Measurements from ENCODE around the gene OR2W1.

DNA sequence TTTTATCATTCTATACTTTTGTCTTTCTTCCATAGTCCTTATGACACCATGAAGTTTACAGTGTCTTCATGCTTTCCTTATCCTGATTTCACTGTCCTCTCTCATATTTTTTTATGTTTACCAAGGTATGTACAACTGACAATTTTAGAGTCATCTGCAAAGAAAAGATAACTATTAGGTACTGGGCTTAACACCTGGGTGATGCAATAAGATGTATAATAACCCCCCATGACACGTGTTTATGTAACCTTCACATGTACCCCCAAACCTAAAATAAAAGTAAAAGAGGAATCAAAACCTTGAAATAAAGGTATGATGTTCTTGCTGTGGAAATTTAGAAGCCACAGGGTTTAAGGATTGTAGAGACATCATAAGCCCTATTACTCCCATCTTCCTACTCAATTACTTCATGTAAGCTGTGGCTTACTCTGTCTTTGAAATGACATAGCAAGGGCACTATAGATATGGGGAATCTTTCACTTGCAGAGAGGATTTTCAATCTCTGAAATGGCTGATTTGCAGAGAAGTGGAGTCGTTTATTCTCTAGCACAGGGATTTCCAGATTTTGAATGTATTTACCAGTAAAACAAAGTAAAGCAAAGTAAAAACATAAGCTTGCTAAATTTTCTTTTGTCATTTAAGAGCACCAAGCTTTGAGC lies 18.9 kb downstream of the OR2W1 start:
- no peak for TF ChIP-seq ZNF274 (IDR thresholded peaks at IDR 0.05; ENCODE audit: low read depth, low read length)
- TF ChIP-seq SUZ12 (IDR thresholded peaks at IDR 0.05; ENCODE audit: extremely low read depth, insufficient read depth, insufficient read length) = no peak
